ENCODE measurements around the gene ABCA1. TPM values are rescaled to one million over a fixed set of nuclear protein-coding genes. Genes with fewer than 3 reads are reported as not detected.
"Not testable (repeated sequence)": the region's sequence is repeated elsewhere in the genome, so short reads cannot be mapped to it uniquely, and the experiment has no call there.

Gene ABCA1
- total RNA-seq, 1 experiment from 2014 or later = 11.6 TPM

GRCh38 chr9:104944871-104945270 is 16.9 kb upstream of the ABCA1 start:
- no peak for DNase-seq (ENCODE audit: low spot score)

- peak; percentile 44 for DNase-seq (ENCODE audit: low spot score)
These were observed 16.4 kb upstream of the ABCA1 start for GRCh38 chr9:104944356-104944755.

- no peak for DNase-seq (ENCODE audit: low spot score)
These were observed 13.6 kb upstream of the ABCA1 start for GRCh38 chr9:104941597-104941996.

- no peak for DNase-seq (ENCODE audit: low spot score)
These were observed 8.3 kb upstream of the ABCA1 start for GRCh38 chr9:104936291-104936690.

- not testable (repeated sequence) for DNase-seq (ENCODE audit: low spot score)
These were observed 7.5 kb upstream of the ABCA1 start for GRCh38 chr9:104935501-104935810.

- no peak for DNase-seq (ENCODE audit: low spot score)
These were observed 6.9 kb upstream of the ABCA1 start for GRCh38 chr9:104934691-104935500.

- not testable (repeated sequence) for DNase-seq (ENCODE audit: low spot score)
These were observed 5.1 kb upstream of the ABCA1 start for GRCh38 chr9:104933091-104933490.

- DNase-seq (ENCODE audit: low spot score) = no peak
These were observed 3.3 kb upstream of the ABCA1 start for GRCh38 chr9:104931256-104931655.

- no peak for DNase-seq (ENCODE audit: low spot score)
These were observed 591 bp downstream of the ABCA1 start for GRCh38 chr9:104927216-104927911.

- no peak for DNase-seq (ENCODE audit: low spot score)
These were observed 4.2 kb downstream of the ABCA1 start for GRCh38 chr9:104923740-104924139.

GRCh38 chr9:104923289-104923688 is 4.7 kb downstream of the ABCA1 start:
- no peak for DNase-seq (ENCODE audit: low spot score)

- DNase-seq (ENCODE audit: low spot score) = not testable (repeated sequence)
These were observed 5.2 kb downstream of the ABCA1 start for GRCh38 chr9:104922748-104923147.

GRCh38 chr9:104921067-104921741 is 6.8 kb downstream of the ABCA1 start:
- no peak for DNase-seq (ENCODE audit: low spot score)

- no peak for DNase-seq (ENCODE audit: low spot score)
These were observed 12.2 kb downstream of the ABCA1 start for GRCh38 chr9:104915753-104916152.

GRCh38 chr9:104915049-104915448 is 12.9 kb downstream of the ABCA1 start:
- DNase-seq (ENCODE audit: low spot score) = no peak

GRCh38 chr9:104914466-104914865 is 13.5 kb downstream of the ABCA1 start:
- no peak for DNase-seq (ENCODE audit: low spot score)

GRCh38 chr9:104912606-104913005 is 15.3 kb downstream of the ABCA1 start:
- DNase-seq (ENCODE audit: low spot score) = no peak

GRCh38 chr9:104911032-104911607 is 16.8 kb downstream of the ABCA1 start:
- DNase-seq (ENCODE audit: low spot score) = no peak

- peak; percentile 26 for DNase-seq (ENCODE audit: low spot score)
These were observed 20.5 kb downstream of the ABCA1 start for GRCh38 chr9:104907278-104907951.

- DNase-seq (ENCODE audit: low spot score) = no peak
These were observed 21.3 kb downstream of the ABCA1 start for GRCh38 chr9:104906441-104907277.

GRCh38 chr9:104905931-104906330 is 22.0 kb downstream of the ABCA1 start:
- no peak for DNase-seq (ENCODE audit: low spot score)

Data from H4 (cell line).